Loucy (cell line): ENCODE measurements around the gene KCNK18.

Source experiments
- H2AFZ ChIP-seq: fragments of 200-600 bp; sonication (generic); 2 replicates; pipeline ENCODE4 v1.6.0; 2016; ENCODE audit warnings: antibody characterized with exemption, mild to moderate bottlenecking, low read length, moderate library complexity
- H3F3A ChIP-seq: fragments of 200-600 bp; 2 replicates; pipeline ENCODE4 v1.6.0; 2016; ENCODE audit warnings: antibody characterized with exemption, low read depth, mild to moderate bottlenecking
- H3K27me3 ChIP-seq: fragments of 200-600 bp; sonication (generic); 2 replicates; pipeline ENCODE4 v1.6.1; 2014; ENCODE audit warnings: low read length, mild to moderate bottlenecking; ENCODE audit not compliant: insufficient read depth, poor library complexity, severe bottlenecking
- H3K36me3 ChIP-seq: fragments of 200-600 bp; sonication (generic); 2 replicates; pipeline ENCODE4 v1.6.1; 2016; ENCODE audit warnings: low read length; ENCODE audit not compliant: insufficient read depth
- H3K4me1 ChIP-seq: fragments of 200-600 bp; sonication (generic); 2 replicates; pipeline ENCODE4 v1.5.1; 2014; ENCODE audit warnings: low read length, mild to moderate bottlenecking; ENCODE audit not compliant: insufficient read depth, poor library complexity, severe bottlenecking
- H3K4me2 ChIP-seq: fragments of 200-600 bp; sonication (generic); 2 replicates; pipeline ENCODE4 v1.6.0; 2014; ENCODE audit warnings: antibody characterized with exemption, low read length, low read depth, mild to moderate bottlenecking; ENCODE audit not compliant: poor library complexity, severe bottlenecking
- H3K4me3 ChIP-seq: fragments of 200-600 bp; sonication (generic); 2 replicates; pipeline ENCODE4 v1.5.1; 2014; ENCODE audit warnings: low read length, mild to moderate bottlenecking, mixed read lengths; ENCODE audit not compliant: poor library complexity, severe bottlenecking
- H3K79me2 ChIP-seq: fragments of 200-600 bp; sonication (generic); 2 replicates; pipeline ENCODE4 v1.6.1; 2014; ENCODE audit warnings: low read length; ENCODE audit not compliant: insufficient read depth
- H3K9ac ChIP-seq: fragments of 200-600 bp; sonication (generic); 2 replicates; pipeline ENCODE4 v1.6.0; 2014; ENCODE audit warnings: mild to moderate bottlenecking, low read depth, low read length, moderate library complexity; ENCODE audit not compliant: poor library complexity, severe bottlenecking
- H3K9me2 ChIP-seq: fragments of 200-600 bp; sonication (generic); replicated peaks from 2 replicates; pipeline ENCODE4 v1.6.1; 2016; ENCODE audit warnings: low read depth, low read length, mixed read lengths
- H3K9me3 ChIP-seq: fragments of 200-600 bp; sonication (generic); 2 replicates; pipeline ENCODE4 v1.6.1; 2014; ENCODE audit warnings: mild to moderate bottlenecking, antibody characterized with exemption, low read length, low read depth; ENCODE audit not compliant: insufficient read depth
- H4K20me1 ChIP-seq: fragments of 200-600 bp; sonication (generic); 2 replicates; pipeline ENCODE4 v1.6.0; 2014; ENCODE audit warnings: antibody characterized with exemption, low read length, mild to moderate bottlenecking; ENCODE audit not compliant: insufficient read depth, poor library complexity, severe bottlenecking
- EZH2phosphoT487 ChIP-seq: fragments of 200-600 bp; IDR thresholded peaks from 2 replicates; pipeline ENCODE4 v1.6.1; 2018; ENCODE audit warnings: antibody characterized with exemption, mild to moderate bottlenecking, moderate library complexity, borderline replicate concordance
- TF ChIP-seq, protein P1 (sequence below): fragments of 200-600 bp; sonication (generic); conservative IDR thresholded peaks from 2 replicates; pipeline ENCODE4 v1.5.1; 2014; ENCODE audit warnings: mild to moderate bottlenecking, antibody characterized with exemption, low read length

KCNK18 gene

DNA sequence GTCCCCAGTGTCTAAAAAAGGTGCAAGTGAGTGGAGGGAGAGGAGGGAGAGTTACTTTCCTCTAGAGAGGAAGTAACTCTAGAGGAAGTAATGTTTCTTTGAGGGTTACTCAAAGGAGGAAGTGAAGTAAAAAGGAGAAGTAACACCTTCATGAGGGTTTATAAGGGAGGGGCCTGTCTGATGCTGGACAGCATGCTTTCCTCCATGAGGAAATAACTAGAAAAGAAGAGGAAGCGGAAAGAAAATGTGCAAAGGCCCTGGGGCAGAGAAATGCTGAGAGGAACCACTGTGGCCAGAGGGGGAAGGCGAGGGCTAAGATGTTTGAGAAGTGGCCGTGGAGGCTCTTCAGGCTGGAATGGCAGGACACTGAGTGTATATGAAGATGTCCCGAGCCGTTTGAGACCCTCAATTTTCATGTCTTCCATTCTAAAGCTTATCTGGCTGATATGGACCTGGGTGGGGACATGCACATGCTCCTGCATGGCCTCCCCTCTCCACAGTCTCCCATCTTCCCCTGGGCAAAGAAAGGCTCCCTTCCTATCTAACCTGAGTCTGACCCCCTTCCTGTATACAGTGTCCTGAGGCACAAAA, 40.2 kb downstream of the KCNK18 start:
- Histone ChIP-seq H3K4me3 (no peak overlapping the region), H3K4me1 (peaks cover 13% of the 10 kb centered on the region), H4K20me1 (no peaks in the 10 kb centered on the region), H3K27me3 (no peaks in the 10 kb centered on the region), H3K9me2 (no peaks in the 10 kb centered on the region), H3K36me3 (no peaks in the 10 kb centered on the region), H3K9ac (no peak overlapping the region), H2AFZ (no peak overlapping the region), H3K79me2 (no peaks in the 10 kb centered on the region), H3F3A (no peaks in the 10 kb centered on the region), H3K9me3 (no peaks in the 10 kb centered on the region), H3K4me2 (no peak overlapping the region)
- TF ChIP-seq EZH2phosphoT487: no peak
- TF ChIP-seq, protein P1, sequence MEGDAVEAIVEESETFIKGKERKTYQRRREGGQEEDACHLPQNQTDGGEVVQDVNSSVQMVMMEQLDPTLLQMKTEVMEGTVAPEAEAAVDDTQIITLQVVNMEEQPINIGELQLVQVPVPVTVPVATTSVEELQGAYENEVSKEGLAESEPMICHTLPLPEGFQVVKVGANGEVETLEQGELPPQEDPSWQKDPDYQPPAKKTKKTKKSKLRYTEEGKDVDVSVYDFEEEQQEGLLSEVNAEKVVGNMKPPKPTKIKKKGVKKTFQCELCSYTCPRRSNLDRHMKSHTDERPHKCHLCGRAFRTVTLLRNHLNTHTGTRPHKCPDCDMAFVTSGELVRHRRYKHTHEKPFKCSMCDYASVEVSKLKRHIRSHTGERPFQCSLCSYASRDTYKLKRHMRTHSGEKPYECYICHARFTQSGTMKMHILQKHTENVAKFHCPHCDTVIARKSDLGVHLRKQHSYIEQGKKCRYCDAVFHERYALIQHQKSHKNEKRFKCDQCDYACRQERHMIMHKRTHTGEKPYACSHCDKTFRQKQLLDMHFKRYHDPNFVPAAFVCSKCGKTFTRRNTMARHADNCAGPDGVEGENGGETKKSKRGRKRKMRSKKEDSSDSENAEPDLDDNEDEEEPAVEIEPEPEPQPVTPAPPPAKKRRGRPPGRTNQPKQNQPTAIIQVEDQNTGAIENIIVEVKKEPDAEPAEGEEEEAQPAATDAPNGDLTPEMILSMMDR: no peak

DNA sequence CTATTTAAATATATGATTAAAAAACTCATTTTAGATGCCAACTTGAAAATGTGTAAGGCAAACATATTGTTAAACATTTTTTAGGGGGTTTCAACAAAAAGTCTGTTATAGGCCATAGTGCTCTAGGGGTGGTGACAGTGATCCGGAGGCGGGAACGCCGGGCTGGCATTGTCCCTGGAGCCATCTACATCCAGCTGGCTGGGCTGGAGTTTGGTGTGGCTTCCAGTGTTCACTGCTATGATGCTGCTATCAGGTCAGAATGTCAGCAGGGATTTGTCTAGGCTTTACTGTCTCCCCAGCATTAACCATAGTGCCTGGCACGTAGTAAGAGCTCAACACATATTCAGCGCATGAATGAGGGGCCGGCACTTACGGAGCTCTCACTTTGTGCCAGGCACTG, 41.8 kb downstream of the KCNK18 start:
- no peaks in the 10 kb centered on the region for H3F3A ChIP-seq
- no peaks in the 10 kb centered on the region for H3K9me2 ChIP-seq
- no peak overlapping the region for H2AFZ ChIP-seq
- H3K4me1 ChIP-seq: peaks cover 13% of the 10 kb centered on the region
- no peak overlapping the region for H3K9ac ChIP-seq
- H3K9me3 ChIP-seq: no peaks in the 10 kb centered on the region
- H3K4me3 ChIP-seq: no peak overlapping the region
- H4K20me1 ChIP-seq: no peaks in the 10 kb centered on the region
- no peaks in the 10 kb centered on the region for H3K27me3 ChIP-seq
- no peaks in the 10 kb centered on the region for H3K79me2 ChIP-seq
- TF ChIP-seq, protein P1: no peak
- no peak for TF ChIP-seq EZH2phosphoT487
- peak overlapping the region; percentile 22 for H3K4me2 ChIP-seq
- no peaks in the 10 kb centered on the region for H3K36me3 ChIP-seq

DNA sequence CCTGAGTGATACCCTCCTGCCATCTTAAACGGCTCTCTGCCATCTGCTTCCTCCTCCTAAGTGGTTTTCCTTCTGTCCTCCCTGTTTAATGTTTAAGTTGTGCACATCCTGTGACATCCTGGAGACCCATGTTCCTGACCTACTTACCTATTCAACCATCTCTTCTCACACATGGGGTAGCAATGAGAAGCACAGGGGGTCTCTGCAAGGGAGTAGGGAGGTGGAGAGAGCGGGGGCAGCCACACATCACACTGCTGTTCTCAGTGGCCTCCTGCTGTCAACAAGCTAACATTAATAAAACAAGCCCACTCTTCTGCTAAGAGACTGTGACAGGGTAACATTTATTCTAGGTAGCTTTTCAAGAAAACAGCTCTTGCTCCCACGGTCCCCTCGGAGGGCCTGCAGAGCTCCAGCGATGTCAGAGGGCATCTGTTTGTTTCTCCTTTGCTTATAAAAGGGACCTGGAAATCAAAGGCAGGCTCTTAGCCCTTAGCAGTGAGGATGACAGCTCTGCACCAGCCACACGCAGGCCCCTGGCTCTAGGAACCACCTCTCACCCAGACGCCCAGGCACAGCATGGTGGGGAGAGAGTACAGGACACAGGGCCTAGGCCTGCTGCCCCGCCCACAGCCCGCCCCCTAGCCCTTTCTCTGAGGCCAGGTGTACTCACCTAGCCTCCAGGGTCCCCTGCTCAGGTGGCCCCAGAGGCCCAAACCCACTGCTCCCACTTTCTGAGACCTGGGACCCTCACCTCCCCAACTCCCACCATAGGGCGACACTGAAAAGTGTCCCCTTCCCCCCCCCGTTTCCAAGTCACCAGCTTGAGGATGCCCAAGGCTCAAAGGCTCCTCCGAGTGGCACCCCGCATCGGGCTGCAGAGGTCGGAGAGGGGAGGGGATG, 42.7 kb downstream of the KCNK18 start:
- Histone ChIP-seq H2AFZ (no peak overlapping the region), H3F3A (no peaks in the 10 kb centered on the region), H3K4me1 (peaks cover 13% of the 10 kb centered on the region), H3K9me3 (no peaks in the 10 kb centered on the region), H3K36me3 (no peaks in the 10 kb centered on the region), H3K9ac (no peak overlapping the region), H3K4me2 (peak overlapping the region; percentile 22), H4K20me1 (no peaks in the 10 kb centered on the region), H3K79me2 (no peaks in the 10 kb centered on the region), H3K9me2 (no peaks in the 10 kb centered on the region), H3K4me3 (no peak overlapping the region), H3K27me3 (no peaks in the 10 kb centered on the region)
- no peak for TF ChIP-seq EZH2phosphoT487
